Activated CD4-positive, alpha-beta T cell treated with anti-CD3 and anti-CD28 coated beads, Interleukin-2, amount 10 ng/mL, durations not matched to agents 7 days and 5 days (primary cell): Measurements from ENCODE around the gene TRIM63. TPM values are rescaled to one million over a fixed set of nuclear protein-coding genes. Genes with fewer than 3 reads are reported as not detected.

Experiments used
- CTCF ChIA-PET: fragments of 350-600 bp; sonication (Branson Sonifier 250); formaldehyde crosslinking; loops from one replicate; lab custom pipeline; 2021; ENCODE audit warnings: antibody characterized with exemption; lab: Charles Lee
- POLR2A ChIA-PET: fragments of 350-600 bp; sonication (Branson Sonifier 250); formaldehyde crosslinking; loops from one replicate; lab custom pipeline; 2021; ENCODE audit warnings: antibody characterized with exemption; lab: Charles Lee
- DNase-seq: peaks from one replicate; pipeline ENCODE4 v3.0.0-alpha.2; 2020
- H3K27ac Mint-ChIP-seq: one replicate; pipeline ENCODE4 v1.8.0; 2021; ENCODE audit warnings: mild to moderate bottlenecking, moderate library complexity, mixed read lengths
- H3K27me3 Mint-ChIP-seq: one replicate; pipeline ENCODE4 v1.8.0; 2021; ENCODE audit warnings: mixed read lengths
- H3K36me3 Mint-ChIP-seq: one replicate; pipeline ENCODE4 v1.8.0; 2021; ENCODE audit warnings: low read depth, mixed read lengths
- H3K4me1 Mint-ChIP-seq: one replicate; pipeline ENCODE4 v1.8.0; 2021; ENCODE audit warnings: mixed read lengths
- H3K4me3 Mint-ChIP-seq: one replicate; pipeline ENCODE4 v1.8.0; 2021; ENCODE audit warnings: mild to moderate bottlenecking, moderate library complexity, mixed read lengths
- H3K9me3 Mint-ChIP-seq: one replicate; pipeline ENCODE4 v1.8.0; 2021; ENCODE audit warnings: mixed read lengths
- total RNA-seq, 2 experiments: library from RNA; stranded (reverse); gene quantifications; one replicate each; pipeline ENCODE4 v1.2.3, GENCODE V29; 2021

The TRIM63 gene
- total RNA-seq, 2 experiments from 2014 or later, result 0.10 TPM

DNA sequence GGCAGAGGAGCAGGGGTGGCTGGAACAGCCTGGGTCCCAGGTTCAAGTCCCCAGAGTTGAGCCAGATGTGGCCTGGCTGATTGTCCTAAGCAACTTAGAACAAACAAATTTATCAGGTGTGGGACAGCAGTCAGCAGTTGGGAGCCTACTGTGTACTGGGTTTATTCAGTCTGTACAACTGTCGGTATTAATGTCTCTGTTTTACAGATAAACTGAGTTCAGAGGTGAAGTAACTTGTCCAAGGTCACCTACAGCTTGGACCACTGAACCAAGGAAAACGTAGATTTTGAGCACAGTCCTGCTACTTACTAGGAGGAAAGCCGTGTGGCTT lies 14.6 kb upstream of the TRIM63 start:
- Mint-ChIP-seq H3K4me1 (no peaks in the 10 kb centered on the region), H3K27me3 (peaks cover 19% of the 10 kb centered on the region), H3K9me3 (no peaks in the 10 kb centered on the region), H3K4me3 (no peak overlapping the region), H3K27ac (no peak overlapping the region), H3K36me3 (no peaks in the 10 kb centered on the region)
- ChIA-PET CTCF (interaction anchor here (1.1 kb wide), 1 partner anchor 69 kb away, joined by 5 read pairs; no protein-coding TSS in a partner anchor), POLR2A (interaction anchor here (0.6 kb wide), 1 partner anchor 861 kb away, joined by 3 read pairs; no protein-coding TSS in a partner anchor)
- no peak for DNase-seq

DNA sequence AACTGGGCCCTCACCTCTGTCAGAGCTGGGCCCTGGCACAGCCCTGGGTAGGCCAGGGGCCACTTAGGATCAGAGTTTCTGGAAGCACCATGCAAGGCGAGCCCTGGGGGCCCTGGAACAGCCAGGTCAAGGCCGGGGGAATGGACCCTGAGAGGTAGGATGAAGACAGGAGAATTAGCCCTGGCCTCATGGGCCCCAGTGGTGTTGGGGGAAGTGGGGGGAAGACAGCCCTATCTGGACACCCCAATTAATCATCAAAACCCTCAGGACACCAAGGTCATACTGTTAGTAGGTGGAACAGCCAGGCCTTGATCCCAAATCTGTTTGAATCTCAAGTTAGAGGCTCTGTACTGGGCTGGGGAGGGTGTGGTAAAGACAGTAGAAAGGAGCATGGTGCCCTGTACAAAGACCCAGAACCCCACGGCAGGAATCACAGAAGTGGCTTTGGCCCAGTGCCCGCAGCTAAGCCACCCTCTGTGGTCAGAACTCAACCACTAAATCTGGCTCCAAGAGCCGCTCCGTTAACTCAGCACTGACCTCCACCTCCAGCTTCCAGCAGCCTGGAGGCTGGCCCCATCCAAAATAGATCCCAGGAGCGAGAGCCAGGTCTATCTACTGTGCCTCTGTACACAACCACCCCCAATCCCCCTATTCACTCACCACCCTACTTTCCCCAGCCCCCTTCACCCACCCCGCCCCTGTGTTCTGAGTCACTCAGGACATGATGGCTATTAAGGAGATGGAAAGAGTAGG lies 14.0 kb upstream of the TRIM63 start:
- CTCF ChIA-PET, result interaction anchor here (1.1 to 1.6 kb wide), 3 partner anchors 17 to 69 kb away, joined by 3 to 5 read pairs (median 4); no protein-coding TSS in a partner anchor
- POLR2A ChIA-PET, result no interaction called here
- Mint-ChIP-seq H3K4me1 (peaks cover 3% of the 10 kb centered on the region), H3K36me3 (no peaks in the 10 kb centered on the region), H3K4me3 (no peak overlapping the region), H3K27me3 (peaks cover 19% of the 10 kb centered on the region), H3K27ac (no peak overlapping the region), H3K9me3 (no peaks in the 10 kb centered on the region)
- DNase-seq, result no peak

DNA sequence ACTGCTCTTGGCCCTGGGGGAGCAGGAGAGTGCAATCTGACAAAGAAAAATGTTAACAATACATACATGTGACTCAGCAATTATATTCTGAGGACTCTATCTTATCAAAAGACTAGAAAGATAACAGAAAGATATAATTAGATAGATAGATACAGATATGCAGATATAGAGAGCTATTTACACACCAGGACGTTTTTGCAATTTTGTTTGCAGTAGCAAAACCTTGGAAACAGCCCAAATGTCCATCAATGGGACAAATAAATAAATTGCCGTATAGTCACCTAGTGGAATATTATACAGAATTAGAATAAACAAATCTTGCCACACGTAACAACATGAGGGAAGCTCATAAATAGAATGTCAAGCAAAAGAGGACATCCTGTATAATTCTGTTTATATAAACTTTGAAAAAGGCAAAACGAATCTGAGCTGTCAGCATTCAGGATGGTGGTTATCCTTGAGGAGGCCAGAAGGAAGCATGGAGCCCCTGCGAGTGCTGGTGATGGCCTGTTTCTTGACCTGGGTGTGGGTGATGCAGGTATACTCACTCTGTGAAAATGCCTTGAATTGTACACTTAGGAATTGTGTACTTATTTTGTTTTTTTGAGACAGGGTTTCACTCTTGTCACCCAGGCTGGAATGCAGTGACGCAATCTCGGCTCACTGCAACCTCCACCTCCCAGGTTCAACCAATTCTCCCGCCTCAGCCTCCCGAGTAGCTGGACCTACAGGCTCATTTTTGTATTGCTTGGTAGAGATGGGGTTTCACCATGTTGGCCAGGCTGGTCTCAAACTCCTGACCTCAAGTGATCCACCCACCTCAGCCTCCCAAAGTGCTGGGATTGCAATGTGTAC lies 12.8 kb upstream of the TRIM63 start:
- no peaks in the 10 kb centered on the region for H3K36me3 Mint-ChIP-seq
- H3K27me3 Mint-ChIP-seq, result peaks cover 16% of the 10 kb centered on the region
- DNase-seq, result no peak
- CTCF ChIA-PET, result interaction anchor here (0.9 to 1.6 kb wide), 6 partner anchors 8 to 154 kb away, joined by 3 to 5 read pairs (median 3); partner anchors contain the start of gene CEP85
- H3K4me3 Mint-ChIP-seq, result no peak overlapping the region
- H3K27ac Mint-ChIP-seq, result no peak overlapping the region
- H3K4me1 Mint-ChIP-seq, result peaks cover 15% of the 10 kb centered on the region
- POLR2A ChIA-PET, result interaction anchor here (0.6 kb wide), 1 partner anchor 135 kb away, joined by 3 read pairs; no protein-coding TSS in a partner anchor
- H3K9me3 Mint-ChIP-seq, result no peaks in the 10 kb centered on the region

DNA sequence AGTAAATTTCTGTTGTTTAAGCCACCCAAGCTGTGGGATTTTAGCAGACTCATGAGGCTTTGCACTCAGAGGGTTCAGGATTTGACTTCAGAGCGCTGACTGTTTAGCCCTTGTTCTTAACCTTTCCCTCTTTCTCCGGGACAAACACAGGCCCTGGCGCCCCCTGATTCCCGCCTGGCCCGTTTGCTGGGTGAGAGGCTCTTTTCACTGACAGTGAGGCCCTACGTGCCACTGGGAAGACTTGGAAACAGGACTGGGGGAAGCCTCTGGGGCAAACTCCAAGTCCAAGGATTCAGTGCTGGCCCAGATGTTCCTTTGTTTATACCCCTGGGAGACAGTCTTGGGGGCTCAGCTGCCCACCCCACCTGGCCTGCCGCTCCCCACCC lies 11.7 kb upstream of the TRIM63 start:
- POLR2A ChIA-PET, result no interaction called here
- peaks cover 15% of the 10 kb centered on the region for H3K4me1 Mint-ChIP-seq
- peaks cover 13% of the 10 kb centered on the region for H3K27me3 Mint-ChIP-seq
- H3K27ac Mint-ChIP-seq, result no peak overlapping the region
- no peaks in the 10 kb centered on the region for H3K36me3 Mint-ChIP-seq
- no peak for DNase-seq
- CTCF ChIA-PET, result interaction anchor here (1.3 to 1.4 kb wide), 2 partner anchors 9 to 20 kb away, joined by 3 to 5 read pairs; no protein-coding TSS in a partner anchor
- no peak overlapping the region for H3K4me3 Mint-ChIP-seq
- H3K9me3 Mint-ChIP-seq, result no peaks in the 10 kb centered on the region

DNA sequence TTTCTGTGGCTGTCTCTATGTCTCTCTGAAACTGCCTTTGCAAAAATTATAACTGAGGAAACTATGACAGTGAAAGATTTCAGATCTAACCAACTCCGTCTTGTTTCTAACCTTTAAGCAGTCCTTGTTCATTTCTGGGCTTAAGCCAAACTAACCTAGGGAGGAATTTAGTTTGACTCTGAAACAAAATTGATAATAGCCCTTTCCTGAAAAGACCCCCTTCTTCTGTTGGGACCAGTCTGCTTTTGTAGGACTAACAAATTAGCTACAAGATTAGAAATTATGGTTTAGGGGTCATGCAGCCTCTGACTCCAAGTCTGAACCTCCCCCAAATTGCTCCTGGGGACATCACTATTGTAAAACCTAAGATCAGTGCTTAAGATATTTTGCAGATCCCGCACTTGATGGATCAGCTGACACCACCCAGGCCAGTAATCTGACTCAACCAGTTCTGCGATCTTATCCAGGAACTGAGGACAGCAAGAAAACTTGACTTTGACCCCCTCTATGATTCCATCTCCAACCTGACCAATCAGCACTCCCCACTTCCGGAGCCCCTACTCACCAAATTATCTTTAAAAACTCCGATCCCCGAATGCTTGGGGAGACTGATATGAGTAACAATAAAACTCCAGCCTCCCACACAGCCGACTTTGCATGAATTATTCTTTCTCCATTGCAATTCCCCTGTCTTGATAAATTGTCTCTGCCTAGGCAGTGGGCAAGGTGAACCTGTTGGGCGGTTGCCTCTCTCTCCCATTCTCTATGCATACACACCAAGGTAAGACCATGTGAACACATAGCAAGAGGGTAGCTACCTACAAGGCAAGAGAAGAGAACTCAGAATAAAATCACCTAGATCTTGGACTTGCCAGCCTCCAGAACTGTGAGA lies 11.1 kb upstream of the TRIM63 start:
- no peaks in the 10 kb centered on the region for H3K36me3 Mint-ChIP-seq
- H3K9me3 Mint-ChIP-seq, result no peaks in the 10 kb centered on the region
- peaks cover 11% of the 10 kb centered on the region for H3K27me3 Mint-ChIP-seq
- no peak for DNase-seq
- peaks cover 15% of the 10 kb centered on the region for H3K4me1 Mint-ChIP-seq
- POLR2A ChIA-PET, result no interaction called here
- H3K4me3 Mint-ChIP-seq, result no peak overlapping the region
- no peak overlapping the region for H3K27ac Mint-ChIP-seq
- CTCF ChIA-PET, result interaction anchor here (1.3 to 1.5 kb wide), 3 partner anchors 9 to 20 kb away, joined by 3 to 5 read pairs (median 5); no protein-coding TSS in a partner anchor

DNA sequence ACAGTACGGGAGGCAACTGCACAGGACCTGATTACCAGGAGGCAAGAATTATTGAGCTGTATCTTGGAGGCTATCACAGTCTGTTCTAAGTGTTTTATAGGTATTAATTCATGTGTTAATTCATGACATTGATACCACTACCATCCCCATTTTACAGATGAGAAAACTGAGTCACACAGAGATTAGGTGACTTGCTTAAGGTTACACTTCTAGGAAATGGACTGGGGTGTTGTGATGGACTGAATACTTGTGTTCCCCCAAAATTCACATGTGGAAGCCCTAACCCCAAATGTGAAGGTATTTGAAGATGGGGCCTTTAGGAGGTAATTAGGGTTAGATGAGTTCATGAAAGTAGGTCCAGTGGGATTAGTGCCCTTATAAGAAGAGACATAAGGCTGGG lies 10.1 kb upstream of the TRIM63 start:
- Mint-ChIP-seq H3K4me3 (no peak overlapping the region), H3K27ac (no peak overlapping the region), H3K36me3 (no peaks in the 10 kb centered on the region), H3K9me3 (no peaks in the 10 kb centered on the region), H3K27me3 (peaks cover 16% of the 10 kb centered on the region), H3K4me1 (peaks cover 15% of the 10 kb centered on the region)
- no peak for DNase-seq
- ChIA-PET CTCF (interaction anchor here (0.6 to 1.8 kb wide), 4 partner anchors 8 to 92 kb away, joined by 3 to 5 read pairs (median 4); partner anchors contain the start of gene ZNF593), POLR2A (no interaction called here)

DNA sequence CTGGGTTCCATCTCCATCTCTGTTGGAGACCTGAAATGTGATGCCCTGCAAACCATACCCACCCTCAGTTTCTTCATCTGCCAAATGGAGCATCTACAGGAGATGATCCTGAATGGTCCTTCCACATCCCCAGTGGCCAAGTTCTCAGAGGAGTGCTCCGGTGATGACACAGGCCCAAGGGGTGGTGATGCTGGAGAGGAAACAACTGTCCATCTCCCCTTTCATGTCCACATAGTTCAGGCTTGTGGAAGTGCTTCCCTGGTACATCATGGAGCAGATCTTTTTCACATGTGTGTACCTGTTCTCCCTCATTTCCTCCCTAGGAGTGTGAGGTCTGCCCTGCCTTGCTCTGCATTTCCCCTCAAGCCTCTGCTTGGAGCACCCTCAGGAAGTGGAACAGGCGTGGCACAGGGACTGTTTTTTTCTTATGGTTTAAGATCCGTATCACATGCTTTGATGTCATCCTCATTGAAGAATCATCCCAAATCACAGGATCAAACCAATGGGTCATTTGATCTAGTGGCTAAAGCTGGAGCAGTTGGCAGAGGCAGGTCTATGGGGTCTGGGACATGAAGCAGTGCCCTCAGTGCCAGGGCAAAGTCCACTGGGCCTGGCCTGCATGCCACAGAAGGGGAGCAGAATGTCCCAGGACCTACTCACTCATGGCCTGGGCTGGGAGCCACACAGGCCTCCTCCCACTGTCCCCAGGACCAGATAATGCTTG lies 8.2 kb upstream of the TRIM63 start:
- DNase-seq, result no peak
- no peaks in the 10 kb centered on the region for H3K36me3 Mint-ChIP-seq
- H3K4me1 Mint-ChIP-seq, result peaks cover 15% of the 10 kb centered on the region
- H3K9me3 Mint-ChIP-seq, result no peaks in the 10 kb centered on the region
- peaks cover 26% of the 10 kb centered on the region for H3K27me3 Mint-ChIP-seq
- ChIA-PET CTCF (interaction anchor here (1.8 kb wide), 1 partner anchor 10 kb away, joined by 4 read pairs; no protein-coding TSS in a partner anchor), POLR2A (no interaction called here)
- no peak overlapping the region for H3K27ac Mint-ChIP-seq
- no peak overlapping the region for H3K4me3 Mint-ChIP-seq

DNA sequence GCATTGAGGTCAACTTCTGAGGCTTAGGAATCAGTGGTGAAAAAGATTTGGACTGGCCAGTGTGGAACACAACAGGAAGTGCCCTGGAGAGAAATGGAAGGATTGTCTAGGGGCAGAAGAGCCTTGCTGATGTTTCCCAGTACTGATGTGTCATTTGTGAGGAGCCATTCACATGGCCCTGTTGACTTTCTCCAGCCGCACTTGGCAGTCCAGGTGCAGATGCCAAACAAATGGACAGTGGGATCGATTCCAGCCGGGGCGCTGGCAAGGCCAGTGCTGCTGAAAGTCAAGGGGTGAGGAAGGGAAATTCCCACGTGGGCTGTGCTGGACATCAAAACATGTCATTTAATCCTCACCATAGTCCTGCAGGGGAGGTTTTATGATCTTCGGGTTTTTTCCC lies 4.9 kb upstream of the TRIM63 start:
- peaks cover 15% of the 10 kb centered on the region for H3K4me1 Mint-ChIP-seq
- peaks cover 31% of the 10 kb centered on the region for H3K27me3 Mint-ChIP-seq
- H3K4me3 Mint-ChIP-seq, result no peak overlapping the region
- DNase-seq, result no peak
- no peaks in the 10 kb centered on the region for H3K9me3 Mint-ChIP-seq
- H3K36me3 Mint-ChIP-seq, result no peaks in the 10 kb centered on the region
- ChIA-PET POLR2A (no interaction called here), CTCF (interaction anchor here (1.0 kb wide), 1 partner anchor 16 kb away, joined by 5 read pairs; no protein-coding TSS in a partner anchor)
- H3K27ac Mint-ChIP-seq, result no peak overlapping the region

DNA sequence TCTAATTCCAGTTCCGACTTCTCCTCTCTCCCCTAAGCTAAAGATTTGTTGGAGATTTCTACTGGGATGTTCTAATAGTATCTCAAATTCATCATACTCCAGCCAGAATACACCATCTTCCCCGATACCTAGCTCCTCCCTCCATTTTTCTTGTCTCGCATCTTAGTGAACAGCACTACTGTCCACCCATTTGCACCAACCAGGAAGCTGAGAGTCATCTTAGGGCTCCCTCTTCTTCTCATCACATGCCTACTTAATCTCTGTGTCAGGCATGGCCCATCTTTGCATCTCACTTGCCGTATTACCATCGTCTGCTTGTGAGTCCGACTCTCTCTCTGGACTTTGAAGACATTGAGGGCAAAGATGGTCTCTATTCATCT lies 3.5 kb upstream of the TRIM63 start:
- Mint-ChIP-seq H3K9me3 (no peaks in the 10 kb centered on the region), H3K27ac (no peak overlapping the region), H3K4me1 (peaks cover 8% of the 10 kb centered on the region), H3K27me3 (peaks cover 29% of the 10 kb centered on the region), H3K36me3 (no peaks in the 10 kb centered on the region), H3K4me3 (no peak overlapping the region)
- ChIA-PET POLR2A (no interaction called here), CTCF (interaction anchor here (0.6 to 1.4 kb wide), 2 partner anchors 35 to 94 kb away, joined by 3 read pairs; no protein-coding TSS in a partner anchor)
- DNase-seq, result no peak

DNA sequence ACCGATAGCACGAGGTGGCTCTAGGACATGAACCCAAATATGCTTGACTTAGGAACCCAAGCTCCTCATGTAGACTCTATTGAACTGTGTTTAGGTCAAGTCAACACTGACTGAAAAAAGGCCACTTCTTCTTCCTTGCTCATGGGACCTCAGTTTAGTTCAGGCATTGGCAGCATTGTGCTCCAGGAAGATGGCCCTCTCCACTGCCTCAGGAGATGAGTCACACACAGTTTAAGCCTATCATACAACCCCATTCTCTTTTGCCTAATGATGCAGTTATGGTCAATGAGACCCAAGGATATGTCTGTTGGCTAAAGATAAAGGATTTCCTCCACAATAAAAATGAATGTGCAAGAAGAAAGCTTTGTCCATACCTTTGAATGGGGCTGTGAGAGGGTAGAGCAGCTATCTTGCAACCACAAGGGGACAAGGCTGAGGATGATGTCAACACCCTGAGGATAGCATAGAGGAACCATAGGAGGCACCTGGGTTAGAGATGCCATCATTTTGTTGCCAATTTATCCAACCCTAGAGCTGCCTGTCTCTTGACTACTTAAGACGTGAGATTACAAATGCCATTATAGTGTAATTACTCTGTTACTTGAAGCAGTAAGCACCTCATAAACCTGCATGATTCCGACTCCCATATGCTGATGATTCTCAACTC lies 3.0 kb upstream of the TRIM63 start:
- Mint-ChIP-seq H3K4me3 (no peak overlapping the region), H3K27me3 (peaks cover 29% of the 10 kb centered on the region), H3K9me3 (no peaks in the 10 kb centered on the region), H3K36me3 (no peaks in the 10 kb centered on the region), H3K27ac (no peak overlapping the region), H3K4me1 (peaks cover 3% of the 10 kb centered on the region)
- DNase-seq, result no peak
- CTCF ChIA-PET, result interaction anchor here (0.5 to 1.4 kb wide), 4 partner anchors 15 to 231 kb away, joined by 3 to 4 read pairs (median 3); no protein-coding TSS in a partner anchor
- POLR2A ChIA-PET, result no interaction called here

DNA sequence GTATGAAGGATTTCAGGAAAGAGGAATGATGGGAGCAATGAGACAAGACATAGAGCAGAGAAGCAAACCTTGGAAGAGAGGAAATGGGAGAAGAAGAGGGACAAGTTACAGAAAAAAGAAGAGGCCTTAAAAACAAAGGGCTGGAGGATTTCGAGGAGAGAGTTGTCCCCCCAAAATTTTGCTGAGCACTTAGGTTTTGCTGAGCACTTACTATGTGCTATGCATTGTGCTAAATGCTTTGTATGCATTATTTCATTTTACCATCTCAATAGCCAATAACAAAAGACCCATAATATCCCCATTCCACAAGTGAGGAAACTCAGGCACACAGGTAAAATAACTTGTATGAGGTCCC lies 2.5 kb upstream of the TRIM63 start:
- H3K27me3 Mint-ChIP-seq, result peaks cover 29% of the 10 kb centered on the region
- no peaks in the 10 kb centered on the region for H3K4me1 Mint-ChIP-seq
- H3K4me3 Mint-ChIP-seq, result no peak overlapping the region
- POLR2A ChIA-PET, result no interaction called here
- no peak overlapping the region for H3K27ac Mint-ChIP-seq
- DNase-seq, result no peak
- no peaks in the 10 kb centered on the region for H3K36me3 Mint-ChIP-seq
- no peaks in the 10 kb centered on the region for H3K9me3 Mint-ChIP-seq
- CTCF ChIA-PET, result interaction anchor here (0.5 to 1.4 kb wide), 4 partner anchors 16 to 1986 kb away, joined by 3 to 4 read pairs (median 3); no protein-coding TSS in a partner anchor
